GM21447 (cell line): ENCODE data around the gene HTR1A.

ENCODE experiments used
- ATAC-seq: cut with Tn5 transposase; IDR thresholded peaks from one replicate; pipeline ENCODE4 v1.9.1; 2021; ENCODE audit not compliant: unreplicated experiment

HTR1A gene

GRCh38 chr5:63962279-63962678, at the start of gene HTR1A:
HTR1A (minus strand) TSS chr5:63962445; CDS start chr5:63961719, 726 bp downstream.
- ATAC-seq, result no peak

- no peak for ATAC-seq
These were observed 41.7 kb upstream of the HTR1A start for GRCh38 chr5:64003966-64004365.

GRCh38 chr5:64000096-64000495, 37.9 kb upstream of the HTR1A start:
- no peak for ATAC-seq

GRCh38 chr5:63987053-63987452, 24.8 kb upstream of the HTR1A start:
- no peak for ATAC-seq

- ATAC-seq, result no peak
These were observed 19.6 kb upstream of the HTR1A start for GRCh38 chr5:63981864-63982263.

GRCh38 chr5:63963926-63964325, 1.7 kb upstream of the HTR1A start:
- ATAC-seq, result no peak

GRCh38 chr5:63963080-63963735, 963 bp upstream of the HTR1A start:
- ATAC-seq, result no peak

- ATAC-seq, result no peak
These were observed 565 bp downstream of the HTR1A start for GRCh38 chr5:63961598-63962161.

GRCh38 chr5:63961125-63961597, 1.1 kb downstream of the HTR1A start:
- ATAC-seq, result no peak

- ATAC-seq, result no peak
These were observed 1.6 kb downstream of the HTR1A start for GRCh38 chr5:63960646-63961045.

- ATAC-seq, result no peak
These were observed 2.9 kb downstream of the HTR1A start for GRCh38 chr5:63959177-63959982.

GRCh38 chr5:63958654-63959053, 3.6 kb downstream of the HTR1A start:
- ATAC-seq, result no peak

- ATAC-seq, result no peak
These were observed 4.6 kb downstream of the HTR1A start for GRCh38 chr5:63957617-63958016.

GRCh38 chr5:63953217-63953616, 9.0 kb downstream of the HTR1A start:
- ATAC-seq, result no peak

GRCh38 chr5:63935103-63935502, 27.1 kb downstream of the HTR1A start:
- ATAC-seq, result no peak

- ATAC-seq, result no peak
These were observed 30.4 kb downstream of the HTR1A start for GRCh38 chr5:63931836-63932235.

- no peak for ATAC-seq
These were observed 33.8 kb downstream of the HTR1A start for GRCh38 chr5:63928451-63928850.

- ATAC-seq, result no peak
These were observed 38.3 kb downstream of the HTR1A start for GRCh38 chr5:63923914-63924313.

GRCh38 chr5:63919763-63920478, 42.3 kb downstream of the HTR1A start:
- ATAC-seq, result no peak

- ATAC-seq, result no peak
These were observed 45.5 kb downstream of the HTR1A start for GRCh38 chr5:63916786-63917185.

GRCh38 chr5:63911871-63912270, 50.4 kb downstream of the HTR1A start:
- no peak for ATAC-seq
